Neural crest cell (in vitro differentiated cells): ENCODE data around the gene TRAF1. TPM values are rescaled to one million over a fixed set of nuclear protein-coding genes. Genes with fewer than 3 reads are reported as not detected.

ENCODE experiments used
- DNase-seq: peaks from one replicate; pipeline ENCODE4 v3.0.0; 2021; ENCODE audit warnings: low read depth, mixed read lengths, low spot score
- H3K27ac Mint-ChIP-seq: one replicate; pipeline ENCODE4 v1.8.0; 2021; ENCODE audit warnings: mild to moderate bottlenecking, mixed read lengths; ENCODE audit not compliant: unreplicated experiment
- H3K27me3 Mint-ChIP-seq: 2 replicates; pipeline ENCODE4 v1.8.0; 2021; ENCODE audit warnings: low read depth, mild to moderate bottlenecking, mixed read lengths
- H3K36me3 Mint-ChIP-seq: 2 replicates; pipeline ENCODE4 v1.8.0; 2021; ENCODE audit warnings: low read depth, mild to moderate bottlenecking, mixed read lengths
- H3K4me1 Mint-ChIP-seq: 2 replicates; pipeline ENCODE4 v1.8.0; 2021; ENCODE audit warnings: mixed read lengths
- H3K4me3 Mint-ChIP-seq: one replicate; pipeline ENCODE4 v1.8.0; 2021; ENCODE audit warnings: mild to moderate bottlenecking, mixed read lengths
- H3K9me3 Mint-ChIP-seq: 2 replicates; pipeline ENCODE4 v1.8.0; 2021; ENCODE audit warnings: mixed read lengths
- total RNA-seq: library from RNA; stranded (reverse); gene quantifications from 2 replicates; pipeline ENCODE4 v1.2.1, GENCODE V29; 2021
- TF ChIP-seq, protein P1 (sequence below): fragments of 200-600 bp; sonication (generic); conservative IDR thresholded peaks from 2 replicates; pipeline ENCODE4 v1.5.0; 2021; ENCODE audit warnings: antibody characterized with exemption, mild to moderate bottlenecking

TRAF1 gene
- total RNA-seq, 1 donor from 2014 or later = 3.8 TPM

DNA sequence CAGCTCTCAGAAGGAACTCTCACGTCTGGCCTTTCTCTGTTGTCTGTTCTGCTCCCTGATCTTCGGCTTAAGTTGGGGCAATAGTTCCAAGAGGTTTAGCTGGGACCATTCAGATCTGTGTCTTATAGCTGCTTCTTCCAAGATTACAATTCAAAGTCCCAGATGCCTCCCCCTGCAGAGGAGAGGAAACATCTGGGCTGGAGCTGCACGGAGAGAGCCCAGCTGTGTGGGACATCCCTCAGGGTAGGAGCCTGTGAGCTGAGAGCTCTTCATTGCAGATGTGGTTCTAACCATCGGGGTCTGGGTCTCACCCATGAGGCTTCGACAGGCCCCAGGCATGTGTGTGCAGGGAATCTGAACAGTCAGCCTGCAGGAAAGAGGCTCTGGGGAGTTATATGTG lies 40.6 kb downstream of the TRAF1 start:
- DNase-seq = no peak
- no peaks in the 10 kb centered on the region for H3K9me3 Mint-ChIP-seq
- peaks cover 12% of the 10 kb centered on the region for H3K4me1 Mint-ChIP-seq
- peak overlapping the region; percentile 47 for H3K27ac Mint-ChIP-seq
- TF ChIP-seq, protein P1, sequence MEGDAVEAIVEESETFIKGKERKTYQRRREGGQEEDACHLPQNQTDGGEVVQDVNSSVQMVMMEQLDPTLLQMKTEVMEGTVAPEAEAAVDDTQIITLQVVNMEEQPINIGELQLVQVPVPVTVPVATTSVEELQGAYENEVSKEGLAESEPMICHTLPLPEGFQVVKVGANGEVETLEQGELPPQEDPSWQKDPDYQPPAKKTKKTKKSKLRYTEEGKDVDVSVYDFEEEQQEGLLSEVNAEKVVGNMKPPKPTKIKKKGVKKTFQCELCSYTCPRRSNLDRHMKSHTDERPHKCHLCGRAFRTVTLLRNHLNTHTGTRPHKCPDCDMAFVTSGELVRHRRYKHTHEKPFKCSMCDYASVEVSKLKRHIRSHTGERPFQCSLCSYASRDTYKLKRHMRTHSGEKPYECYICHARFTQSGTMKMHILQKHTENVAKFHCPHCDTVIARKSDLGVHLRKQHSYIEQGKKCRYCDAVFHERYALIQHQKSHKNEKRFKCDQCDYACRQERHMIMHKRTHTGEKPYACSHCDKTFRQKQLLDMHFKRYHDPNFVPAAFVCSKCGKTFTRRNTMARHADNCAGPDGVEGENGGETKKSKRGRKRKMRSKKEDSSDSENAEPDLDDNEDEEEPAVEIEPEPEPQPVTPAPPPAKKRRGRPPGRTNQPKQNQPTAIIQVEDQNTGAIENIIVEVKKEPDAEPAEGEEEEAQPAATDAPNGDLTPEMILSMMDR = no peak
- H3K4me3 Mint-ChIP-seq = no peak overlapping the region
- H3K36me3 Mint-ChIP-seq = no peaks in the 10 kb centered on the region
- no peaks in the 10 kb centered on the region for H3K27me3 Mint-ChIP-seq

DNA sequence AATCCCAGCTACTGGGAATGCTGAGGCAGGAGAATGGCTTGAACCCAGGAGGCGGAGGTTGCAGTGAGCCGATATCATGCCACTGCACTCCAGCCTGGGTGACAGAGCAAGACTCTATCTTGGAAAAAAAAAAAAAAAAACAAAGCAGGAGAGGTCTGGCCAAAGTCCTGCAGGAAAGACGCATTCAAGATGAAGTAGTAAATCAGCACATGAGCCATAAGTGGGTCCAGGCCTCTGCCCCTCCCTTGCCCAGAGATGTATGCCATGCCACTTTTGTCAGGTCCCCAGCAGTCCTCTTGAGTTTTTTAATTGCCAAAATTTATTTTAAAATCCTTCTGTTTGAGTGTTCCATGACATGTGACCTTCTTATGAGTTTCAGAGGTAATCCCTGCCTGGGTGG lies 41.1 kb downstream of the TRAF1 start:
- H3K27ac Mint-ChIP-seq = no peak overlapping the region
- peaks cover 8% of the 10 kb centered on the region for H3K4me1 Mint-ChIP-seq
- H3K27me3 Mint-ChIP-seq = no peaks in the 10 kb centered on the region
- DNase-seq = no peak
- no peaks in the 10 kb centered on the region for H3K9me3 Mint-ChIP-seq
- TF ChIP-seq, protein P1 = no peak
- no peak overlapping the region for H3K4me3 Mint-ChIP-seq
- no peaks in the 10 kb centered on the region for H3K36me3 Mint-ChIP-seq

DNA sequence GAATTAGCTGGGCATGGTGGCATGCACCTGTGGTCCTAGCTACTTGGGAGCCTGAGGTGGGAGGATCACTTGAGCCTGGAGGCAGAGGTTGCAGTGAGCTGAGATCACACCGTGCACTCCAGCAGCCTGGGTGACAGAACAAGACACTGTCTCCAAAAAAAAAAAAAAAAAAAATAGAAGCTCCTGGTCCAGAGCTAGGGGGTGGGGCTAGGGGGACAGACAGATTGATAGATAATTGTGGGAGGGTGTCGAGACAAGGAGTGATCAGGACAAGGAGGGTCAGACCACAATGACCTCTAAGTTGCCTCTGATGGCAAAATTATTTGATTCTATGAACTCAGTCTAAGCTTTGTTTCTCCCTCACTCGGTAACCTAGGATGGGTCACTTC lies 43.0 kb downstream of the TRAF1 start:
- DNase-seq = no peak
- H3K4me3 Mint-ChIP-seq = no peak overlapping the region
- no peaks in the 10 kb centered on the region for H3K9me3 Mint-ChIP-seq
- H3K4me1 Mint-ChIP-seq = peaks cover 7% of the 10 kb centered on the region
- no peak overlapping the region for H3K27ac Mint-ChIP-seq
- peaks cover 2% of the 10 kb centered on the region for H3K27me3 Mint-ChIP-seq
- TF ChIP-seq, protein P1 = no peak
- no peaks in the 10 kb centered on the region for H3K36me3 Mint-ChIP-seq

DNA sequence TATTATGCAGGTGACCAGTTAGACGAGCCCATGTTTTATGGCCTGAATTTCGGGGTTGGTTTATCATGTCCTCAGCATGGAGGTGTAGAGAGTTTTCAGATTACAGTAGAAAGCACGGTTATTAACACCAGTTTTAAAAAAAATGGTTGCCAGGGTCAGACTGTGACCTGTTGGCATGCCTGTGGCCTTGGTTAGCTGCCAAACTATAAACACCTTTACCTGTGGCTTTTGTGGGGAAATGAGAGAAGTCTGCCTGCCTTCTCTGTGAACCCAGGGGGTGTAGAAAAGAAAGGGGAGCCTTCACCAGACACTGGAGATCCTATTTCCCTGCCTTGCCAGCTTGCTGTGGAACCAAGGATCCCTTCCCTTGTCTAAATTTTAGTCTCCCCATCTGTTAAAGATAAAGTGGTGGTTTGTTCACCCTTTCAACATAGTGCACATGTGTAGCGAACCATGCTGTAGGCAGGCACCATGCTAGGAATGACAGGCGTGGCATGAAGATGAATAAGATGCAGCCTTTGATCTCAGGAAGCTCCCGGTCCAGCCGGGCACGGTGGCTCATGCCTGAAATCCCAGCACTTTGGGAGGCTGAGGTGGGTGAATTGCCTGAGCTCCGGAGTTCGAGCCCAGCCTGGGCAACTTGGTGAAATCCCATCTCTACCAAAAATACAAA lies 43.5 kb downstream of the TRAF1 start:
- Mint-ChIP-seq H3K4me1 (peaks cover 12% of the 10 kb centered on the region), H3K9me3 (no peaks in the 10 kb centered on the region), H3K4me3 (no peak overlapping the region), H3K36me3 (no peaks in the 10 kb centered on the region), H3K27ac (no peak overlapping the region), H3K27me3 (peaks cover 2% of the 10 kb centered on the region)
- TF ChIP-seq, protein P1 = no peak
- no peak for DNase-seq

DNA sequence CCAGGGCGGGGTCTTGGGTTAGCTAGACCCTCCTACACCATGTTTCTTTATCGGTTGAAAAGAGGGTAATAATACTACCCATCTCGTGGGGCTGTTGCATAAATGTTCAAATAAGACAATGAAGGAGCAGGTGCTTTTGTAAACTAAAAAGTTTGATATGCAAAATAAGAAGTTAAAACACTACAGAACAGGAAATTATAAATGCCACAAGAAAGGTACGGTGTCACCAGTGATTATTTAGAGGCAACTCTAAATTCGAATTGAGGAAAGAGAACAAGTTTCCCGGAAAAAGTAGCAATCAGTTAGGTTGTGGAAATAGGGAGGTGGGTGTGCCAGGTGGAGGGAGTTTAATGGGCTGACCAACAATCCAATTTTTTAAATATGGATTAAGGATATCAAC lies 47.1 kb downstream of the TRAF1 start:
- Mint-ChIP-seq H3K27ac (no peak overlapping the region), H3K4me3 (peak overlapping the region; percentile 83), H3K9me3 (no peaks in the 10 kb centered on the region), H3K4me1 (peaks cover 30% of the 10 kb centered on the region), H3K36me3 (peaks cover 3% of the 10 kb centered on the region), H3K27me3 (peaks cover 2% of the 10 kb centered on the region)
- TF ChIP-seq, protein P1 = no peak
- no peak for DNase-seq
